Smooth muscle cell (in vitro differentiated cells): ENCODE data around the gene ESYT1. TPM values are rescaled to one million over a fixed set of nuclear protein-coding genes. Genes with fewer than 3 reads are reported as not detected.

Experiments used
- DNase-seq: peaks from one replicate; lab custom pipeline; 2025; ENCODE audit not compliant: unreplicated experiment; lab: John Stamatoyannopoulos, UW
- H2AFZ ChIP-seq: fragments of 200-600 bp; sonication (generic); 2 replicates; pipeline ENCODE4 v1.6.0; 2016; ENCODE audit warnings: antibody characterized with exemption, low read depth, mild to moderate bottlenecking
- H3F3A ChIP-seq: fragments of 200-600 bp; sonication (generic); 2 replicates; pipeline ENCODE4 v1.6.0; 2017; ENCODE audit warnings: antibody characterized with exemption, low read depth
- H3K27ac ChIP-seq: fragments of 200-600 bp; sonication (generic); 2 replicates; pipeline ENCODE4 v1.5.1; 2016; ENCODE audit warnings: low read depth, mild to moderate bottlenecking
- H3K27me3 ChIP-seq: fragments of 200-600 bp; sonication (generic); 2 replicates; pipeline ENCODE4 v1.6.1; 2016; ENCODE audit warnings: low read depth, mild to moderate bottlenecking
- H3K36me3 ChIP-seq: fragments of 200-600 bp; sonication (generic); 2 replicates; pipeline ENCODE4 v1.5.1; 2016; ENCODE audit warnings: low read depth
- H3K4me1 ChIP-seq: fragments of 200-600 bp; sonication (generic); 2 replicates; pipeline ENCODE4 v1.5.1; 2016; ENCODE audit warnings: low read depth
- H3K4me2 ChIP-seq: fragments of 200-600 bp; sonication (generic); 2 replicates; pipeline ENCODE4 v1.6.0; 2016; ENCODE audit warnings: mild to moderate bottlenecking
- H3K4me3 ChIP-seq: fragments of 200-600 bp; sonication (generic); 2 replicates; pipeline ENCODE4 v1.5.1; 2016; ENCODE audit warnings: mild to moderate bottlenecking
- H3K79me2 ChIP-seq: fragments of 200-600 bp; sonication (generic); 2 replicates; pipeline ENCODE4 v1.6.0; 2016; ENCODE audit warnings: low read depth, mild to moderate bottlenecking
- H3K9ac ChIP-seq: fragments of 200-600 bp; sonication (generic); 2 replicates; pipeline ENCODE4 v1.6.0; 2016; ENCODE audit warnings: low read depth
- H3K9me3 ChIP-seq: fragments of 200-600 bp; sonication (generic); replicated peaks from 2 replicates; pipeline ENCODE4 v1.5.1; 2016; ENCODE audit warnings: low read depth
- H4K20me1 ChIP-seq: fragments of 200-600 bp; sonication (generic); 2 replicates; pipeline ENCODE4 v1.6.0; 2016; ENCODE audit warnings: low read depth
- CTCF ChIP-seq: fragments of 200-600 bp; sonication (generic); IDR thresholded peaks from 2 replicates; pipeline ENCODE4 v1.5.1; 2017; ENCODE audit warnings: borderline replicate concordance, mild to moderate bottlenecking, antibody characterized with exemption; ENCODE audit not compliant: insufficient read depth, poor library complexity, severe bottlenecking
- WGBS: methylation state at CpG from one replicate; pipeline ENCODE4 v1.1.7; 2016; ENCODE audit warnings: low lambda C conversion rate; 5-methylcytosine and 5-hydroxymethylcytosine counted together
- polyA plus RNA-seq: library from polyadenylated mRNA; unstranded; fragments of >200 nt; fragmentation: Nextera tagmentation; extraction: Ambion mirVana; gene quantifications from 2 replicates; pipeline ENCODE4 v1.2.1, GENCODE V29; 2016
- total RNA-seq: library from RNA; depleted of rRNA; stranded (reverse); fragments of >200 nt; gene quantifications from 2 replicates; pipeline ENCODE4 v1.2.3, GENCODE V29; 2014

The ESYT1 gene
- total and polyA plus RNA-seq, 2 experiments from 2014 or later = 69.5 to 76.0 TPM

- TF ChIP-seq CTCF = no peak
- Histone ChIP-seq H3K9ac (peak overlapping the region; percentile 79), H3K9me3 (no peaks in the 10 kb centered on the region), H3F3A (peaks cover 12% of the 10 kb centered on the region), H4K20me1 (peaks cover 10% of the 10 kb centered on the region), H3K79me2 (peaks cover 8% of the 10 kb centered on the region), H3K4me1 (peaks cover 12% of the 10 kb centered on the region), H3K27ac (peak overlapping the region; percentile 95), H3K27me3 (no peaks in the 10 kb centered on the region), H2AFZ (peak overlapping the region; percentile 11), H3K4me3 (peak overlapping the region; percentile 74), H3K4me2 (peak overlapping the region; percentile 96), H3K36me3 (no peaks in the 10 kb centered on the region)
- WGBS = 19% methylated on average over 13 of the region's 13 CpGs
- no peak for DNase-seq
These were observed 9.2 kb upstream of the ESYT1 start for GRCh38 chr12:56118688-56119357.

- Histone ChIP-seq H3K4me2 (peak overlapping the region; percentile 96), H3K4me1 (peaks cover 12% of the 10 kb centered on the region), H3K9me3 (no peaks in the 10 kb centered on the region), H3K27ac (peak overlapping the region; percentile 95), H2AFZ (no peak overlapping the region), H3K4me3 (peak overlapping the region; percentile 74), H3F3A (peaks cover 7% of the 10 kb centered on the region), H3K9ac (no peak overlapping the region), H3K36me3 (no peaks in the 10 kb centered on the region), H4K20me1 (peaks cover 10% of the 10 kb centered on the region), H3K79me2 (peaks cover 8% of the 10 kb centered on the region), H3K27me3 (no peaks in the 10 kb centered on the region)
- TF ChIP-seq CTCF = peak; percentile 69
- WGBS = 0% methylated on average over 2 of the region's 2 CpGs
- peak; percentile 14 for DNase-seq
These were observed 8.7 kb upstream of the ESYT1 start for GRCh38 chr12:56119361-56119796.

- no peaks in the 10 kb centered on the region for H3K36me3 ChIP-seq
- TF ChIP-seq CTCF = no peak
- peaks cover 10% of the 10 kb centered on the region for H4K20me1 ChIP-seq
- peaks cover 5% of the 10 kb centered on the region for H3F3A ChIP-seq
- peak overlapping the region; percentile 95 for H3K27ac ChIP-seq
- DNase-seq = no peak
- no peaks in the 10 kb centered on the region for H3K9me3 ChIP-seq
- peaks cover 12% of the 10 kb centered on the region for H3K4me1 ChIP-seq
- no peak overlapping the region for H2AFZ ChIP-seq
- H3K79me2 ChIP-seq = peaks cover 8% of the 10 kb centered on the region
- H3K4me3 ChIP-seq = no peak overlapping the region
- WGBS = 92% methylated on average over 17 of the region's 17 CpGs
- no peak overlapping the region for H3K9ac ChIP-seq
- H3K4me2 ChIP-seq = peak overlapping the region; percentile 16
- H3K27me3 ChIP-seq = no peaks in the 10 kb centered on the region
These were observed 7.8 kb upstream of the ESYT1 start for GRCh38 chr12:56120158-56120846.
